Measurements from ENCODE around the gene TXNRD1. TPM values are rescaled to one million over a fixed set of nuclear protein-coding genes. Genes with fewer than 3 reads are reported as not detected.

The TXNRD1 gene
- total and polyA plus RNA-seq, 11 donors = 26.6 to 384 (median 90.8) TPM

GRCh38 chr12:104307655-104308000 is 92.0 kb downstream of the TXNRD1 start:
- Histone ChIP-seq H3K4me1 (peaks cover 0 to 63% (median 36%) of the 10 kb centered on the region in 12 donors), H3K27ac (no peak overlapping the region), H3K4me3 (no peak overlapping the region), H3K27me3 (no peaks in the 10 kb centered on the region), H3K36me3 (peaks cover 0 to 34% (median 18%) of the 10 kb centered on the region in 9 donors), H3K9me3 (no peaks in the 10 kb centered on the region)
- ATAC-seq (no peak), DNase-seq (no peak)
- intact Hi-C loops (cut with DNase I) = loop anchor here in 2 of 10 donors (5.0 kb wide), 2 partner anchors 35 to 45 kb away; no protein-coding TSS in a partner anchor
- TF ChIP-seq POLR2A (IDR thresholded peaks at IDR 0.05) = no peak
- no peak for TF ChIP-seq CTCF (IDR thresholded peaks at IDR 0.05)

GRCh38 chr12:104309446-104309993 is 93.9 kb downstream of the TXNRD1 start:
- H3K4me1 ChIP-seq = peaks cover 0 to 46% (median 21%) of the 10 kb centered on the region in 12 donors
- no peak for TF ChIP-seq POLR2A (IDR thresholded peaks at IDR 0.05)
- TF ChIP-seq CTCF (IDR thresholded peaks at IDR 0.05) = no peak

GRCh38 chr12:104310751-104311633 is 95.4 kb downstream of the TXNRD1 start:
- DNase-seq (no peak), ATAC-seq (no peak)
- intact Hi-C loops (cut with DNase I) = no loop called here
- Histone ChIP-seq H3K27ac (no peak overlapping the region), H3K4me3 (no peak overlapping the region), H3K4me1 (peaks cover 0 to 33% (median 12%) of the 10 kb centered on the region in 12 donors), H3K27me3 (no peaks in the 10 kb centered on the region), H3K9me3 (no peaks in the 10 kb centered on the region), H3K36me3 (peaks cover 0 to 67% (median 51%) of the 10 kb centered on the region in 9 donors)
- 79 to 82% (median 81%) methylated on average over 5 of the region's 5 CpGs for WGBS, 4 donors
- TF ChIP-seq POLR2A (IDR thresholded peaks at IDR 0.05) (no peak), CTCF (IDR thresholded peaks at IDR 0.05) (no peak)

More at GRCh38 chr12:104309446-104309993, 93.9 kb downstream of the TXNRD1 start:
- WGBS, 4 donors = 93 to 99% (median 95%) methylated on average over 4 of the region's 4 CpGs
- H3K36me3 ChIP-seq = peaks cover 0 to 52% (median 37%) of the 10 kb centered on the region in 9 donors
- H3K4me3 ChIP-seq = no peak overlapping the region
- H3K9me3 ChIP-seq = no peaks in the 10 kb centered on the region
- ATAC-seq (no peak), DNase-seq (no peak)
- intact Hi-C loops (cut with DNase I) = loop anchor here in 2 of 10 donors (5.0 kb wide), 2 partner anchors 33 to 43 kb away; no protein-coding TSS in a partner anchor
- no peaks in the 10 kb centered on the region for H3K27me3 ChIP-seq
- H3K27ac ChIP-seq = no peak overlapping the region

- ATAC-seq (no peak), DNase-seq (no peak)
- TF ChIP-seq POLR2A (IDR thresholded peaks at IDR 0.05) (no peak), CTCF (IDR thresholded peaks at IDR 0.05) (no peak)
- H3K27ac ChIP-seq = no peak overlapping the region
- peaks cover 0 to 21% (median 3%) of the 10 kb centered on the region in 12 donors for H3K4me1 ChIP-seq
- H3K36me3 ChIP-seq = peaks cover 0 to 78% (median 63%) of the 10 kb centered on the region in 9 donors
- no peaks in the 10 kb centered on the region for H3K27me3 ChIP-seq
- no peaks in the 10 kb centered on the region for H3K9me3 ChIP-seq
- no peak overlapping the region for H3K4me3 ChIP-seq
- 85 to 91% (median 87%) methylated on average over 1 of the region's 1 CpG for WGBS, 4 donors
- intact Hi-C loops (cut with DNase I) = no loop called here
Observed at GRCh38 chr12:104312202-104312601, 96.6 kb downstream of the TXNRD1 start.
